H1 (cell line): ENCODE results near the gene SEMA4D. TPM values are rescaled to one million over a fixed set of nuclear protein-coding genes. Genes with fewer than 3 reads are reported as not detected.

Experiments
- CBX5 ChIP-seq: fragments of 300-800, 300-1000 bp; sonication (generic); IDR thresholded peaks from 2 replicates; pipeline ENCODE4 v1.7.1; 2016; ENCODE audit warnings: antibody characterized with exemption, low read length, low read depth
- TAF7 ChIP-seq: optimal IDR thresholded peaks from 2 replicates; pipeline ENCODE3; 2011; ENCODE audit warnings: low read depth, mild to moderate bottlenecking, inconsistent platforms, low read length, moderate library complexity, borderline replicate concordance
- polyA plus RNA-seq, 7 experiments: library from polyadenylated mRNA; depleted of rRNA in 3 of 7; stranded (reverse) in 5 of 7; unstranded in 2 of 7; fragments of >200 nt in 5 of 7; fragments of 200-250 nt in 2 of 7; gene quantifications; 1 replicate in 5 of 7; 2 replicates in 1 of 7; 4 replicates in 1 of 7; pipeline versions ENCODE4 v1.2.1 to v1.2.3, GENCODE V29; 2011 to 2013; ENCODE audit warnings: missing spikeins in 2 of 7, mixed read lengths in 2 of 7
- total RNA-seq: library from RNA; stranded (reverse); fragmentation: NEBNext Ultra II Directional; extraction: Animal tissue kit (Norgen Biotek cat#: 25700); gene quantifications from 2 replicates; pipeline ENCODE4 v1.2.1, GENCODE V29; 2021

SEMA4D gene
- total and polyA plus RNA-seq, 2 of the 8 experiments (the other 6 are each of a cell fraction or from before 2014, with no cell fraction given): 21.0 to 70.4 TPM

- TF ChIP-seq TAF7 (no peak), CBX5 (no peak)
These were observed 130.6 kb downstream of the SEMA4D start (continued) for GRCh38 chr9:89367281-89367680.
